A673 (cell line): Measurements from ENCODE around the gene ARHGEF35.
"Not testable (repeated sequence)": the region's sequence is repeated elsewhere in the genome, so short reads cannot be mapped to it uniquely, and the experiment has no call there.

Experiments used
- EZH2 ChIP-seq: fragments of 200-600 bp; sonication (generic); IDR thresholded peaks from 2 replicates; pipeline ENCODE4 v1.6.1; 2017; ENCODE audit warnings: borderline replicate concordance, low read depth, mild to moderate bottlenecking, mixed read lengths, antibody characterized with exemption, low read length; ENCODE audit not compliant: poor library complexity, severe bottlenecking
- TF ChIP-seq, protein P1 (sequence below): fragments of 300-800, 200-600 bp; sonication (generic); conservative IDR thresholded peaks from 2 replicates; pipeline ENCODE4 v1.5.1; 2017; ENCODE audit warnings: low read depth, mild to moderate bottlenecking, antibody characterized with exemption, low read length, moderate library complexity, mixed read lengths

DNA sequence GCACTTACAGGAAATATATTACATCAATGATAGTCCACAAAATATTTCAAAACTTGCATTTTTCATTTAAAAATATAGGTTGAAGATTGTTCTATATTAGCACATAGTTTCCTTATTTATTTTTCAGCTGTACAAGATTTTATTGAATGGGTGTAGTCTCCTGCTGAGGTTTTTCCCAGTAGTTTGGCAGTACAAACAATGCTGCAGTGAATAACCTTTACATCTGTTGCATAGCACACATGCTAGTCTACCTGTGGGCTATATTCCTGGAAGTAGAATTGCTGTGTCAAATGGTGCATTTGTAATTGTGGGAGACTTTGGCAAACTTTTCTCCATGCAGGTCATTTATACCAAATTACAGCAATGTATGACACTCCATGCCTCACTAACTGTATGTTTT, 24.9 kb upstream of the ARHGEF35 start:
- TF ChIP-seq, protein P1, sequence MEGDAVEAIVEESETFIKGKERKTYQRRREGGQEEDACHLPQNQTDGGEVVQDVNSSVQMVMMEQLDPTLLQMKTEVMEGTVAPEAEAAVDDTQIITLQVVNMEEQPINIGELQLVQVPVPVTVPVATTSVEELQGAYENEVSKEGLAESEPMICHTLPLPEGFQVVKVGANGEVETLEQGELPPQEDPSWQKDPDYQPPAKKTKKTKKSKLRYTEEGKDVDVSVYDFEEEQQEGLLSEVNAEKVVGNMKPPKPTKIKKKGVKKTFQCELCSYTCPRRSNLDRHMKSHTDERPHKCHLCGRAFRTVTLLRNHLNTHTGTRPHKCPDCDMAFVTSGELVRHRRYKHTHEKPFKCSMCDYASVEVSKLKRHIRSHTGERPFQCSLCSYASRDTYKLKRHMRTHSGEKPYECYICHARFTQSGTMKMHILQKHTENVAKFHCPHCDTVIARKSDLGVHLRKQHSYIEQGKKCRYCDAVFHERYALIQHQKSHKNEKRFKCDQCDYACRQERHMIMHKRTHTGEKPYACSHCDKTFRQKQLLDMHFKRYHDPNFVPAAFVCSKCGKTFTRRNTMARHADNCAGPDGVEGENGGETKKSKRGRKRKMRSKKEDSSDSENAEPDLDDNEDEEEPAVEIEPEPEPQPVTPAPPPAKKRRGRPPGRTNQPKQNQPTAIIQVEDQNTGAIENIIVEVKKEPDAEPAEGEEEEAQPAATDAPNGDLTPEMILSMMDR, result not testable (repeated sequence)
- TF ChIP-seq EZH2, result not testable (repeated sequence)
